Vagina (tissue), 2 donors: ENCODE data around the gene ARHGAP33.

Experiments used
- POLR2A ChIP-seq, 2 donors: fragments of 450-650 bp; IDR thresholded peaks; one replicate each; pipeline ENCODE4 v1.6.1; 2017; ENCODE audit warnings: antibody characterized with exemption in 2 of 2, mild to moderate bottlenecking in 2 of 2, moderate library complexity in 2 of 2
- POLR2AphosphoS5 ChIP-seq, 2 donors: sonication (generic); formaldehyde crosslinking; IDR thresholded peaks; one replicate each; pipeline ENCODE4 v1.9.0; 2017; ENCODE audit warnings: antibody characterized with exemption in 2 of 2, mild to moderate bottlenecking in 2 of 2, low read depth in 1 of 2; ENCODE audit not compliant: insufficient read depth in 1 of 2
- TF ChIP-seq, protein P1 (sequence below), 3 experiments: fragments of 450-650 bp in 2 of 3; fragments of 200-600 bp in 1 of 3; sonication (generic) in 1 of 3; IDR thresholded peaks; one replicate each; pipeline ENCODE4 v1.5.1; 2017 to 2019; ENCODE audit warnings: antibody characterized with exemption in 3 of 3, mild to moderate bottlenecking in 2 of 3, moderate library complexity in 2 of 3

DNA sequence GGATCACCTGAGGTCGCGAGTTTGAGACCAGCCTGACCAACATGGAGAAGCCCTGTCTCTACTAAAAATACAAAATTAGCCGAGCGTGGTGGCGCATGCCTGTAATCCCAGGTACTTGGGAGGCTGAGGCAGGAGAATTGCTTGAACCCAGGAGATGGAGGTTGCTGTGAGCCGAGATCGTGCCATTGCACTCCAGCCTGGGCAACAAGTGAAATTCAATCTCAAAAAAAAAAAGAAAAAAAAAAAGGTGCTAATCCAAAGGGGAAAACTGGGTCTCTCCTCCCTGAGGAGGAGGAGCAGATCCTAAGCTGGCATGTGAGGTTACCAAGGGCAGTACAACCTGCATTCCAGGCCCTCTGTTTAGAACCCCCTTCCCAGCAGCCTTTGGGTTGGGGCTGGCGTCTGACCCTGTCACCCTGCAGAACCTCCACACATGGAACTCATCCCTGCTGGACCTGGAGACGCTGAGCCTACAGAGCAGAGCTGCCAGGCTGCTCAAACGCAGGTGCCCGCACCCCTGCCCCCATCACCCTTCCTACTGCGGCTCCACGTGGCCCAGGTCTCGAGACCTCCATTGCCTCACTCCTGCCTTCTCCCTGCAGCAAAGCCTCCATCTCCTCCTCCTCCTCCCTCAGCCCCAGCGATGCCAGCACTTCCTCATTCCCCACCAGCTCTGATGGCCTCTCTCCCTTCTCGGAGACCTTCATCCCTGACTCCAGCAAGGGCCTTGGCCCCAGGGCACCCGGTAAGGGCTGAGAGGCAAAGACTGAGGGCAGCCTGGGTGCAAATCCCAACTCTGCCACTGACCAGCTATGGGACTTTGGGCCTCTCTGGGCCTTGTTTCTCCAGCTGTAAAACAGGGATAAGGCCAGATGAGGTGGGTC lies 10.7 kb upstream of the ARHGAP33 start:
- TF ChIP-seq POLR2AphosphoS5 (IDR thresholded peaks at IDR 0.05; ENCODE audit: insufficient read depth in 1 of 2, low read depth in 1 of 2) (no peak), POLR2A (IDR thresholded peaks at IDR 0.05) (no peak)
- TF ChIP-seq, protein P1, sequence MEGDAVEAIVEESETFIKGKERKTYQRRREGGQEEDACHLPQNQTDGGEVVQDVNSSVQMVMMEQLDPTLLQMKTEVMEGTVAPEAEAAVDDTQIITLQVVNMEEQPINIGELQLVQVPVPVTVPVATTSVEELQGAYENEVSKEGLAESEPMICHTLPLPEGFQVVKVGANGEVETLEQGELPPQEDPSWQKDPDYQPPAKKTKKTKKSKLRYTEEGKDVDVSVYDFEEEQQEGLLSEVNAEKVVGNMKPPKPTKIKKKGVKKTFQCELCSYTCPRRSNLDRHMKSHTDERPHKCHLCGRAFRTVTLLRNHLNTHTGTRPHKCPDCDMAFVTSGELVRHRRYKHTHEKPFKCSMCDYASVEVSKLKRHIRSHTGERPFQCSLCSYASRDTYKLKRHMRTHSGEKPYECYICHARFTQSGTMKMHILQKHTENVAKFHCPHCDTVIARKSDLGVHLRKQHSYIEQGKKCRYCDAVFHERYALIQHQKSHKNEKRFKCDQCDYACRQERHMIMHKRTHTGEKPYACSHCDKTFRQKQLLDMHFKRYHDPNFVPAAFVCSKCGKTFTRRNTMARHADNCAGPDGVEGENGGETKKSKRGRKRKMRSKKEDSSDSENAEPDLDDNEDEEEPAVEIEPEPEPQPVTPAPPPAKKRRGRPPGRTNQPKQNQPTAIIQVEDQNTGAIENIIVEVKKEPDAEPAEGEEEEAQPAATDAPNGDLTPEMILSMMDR (IDR thresholded peaks at IDR 0.05) = no peak
